ENCODE data around the gene MVD. TPM values are rescaled to one million over a fixed set of nuclear protein-coding genes. Genes with fewer than 3 reads are reported as not detected.

Gene MVD
- total and polyA plus RNA-seq, 3 experiments from 2014 or later, result 25.6 to 59.7 (median 58.0) TPM

DNA sequence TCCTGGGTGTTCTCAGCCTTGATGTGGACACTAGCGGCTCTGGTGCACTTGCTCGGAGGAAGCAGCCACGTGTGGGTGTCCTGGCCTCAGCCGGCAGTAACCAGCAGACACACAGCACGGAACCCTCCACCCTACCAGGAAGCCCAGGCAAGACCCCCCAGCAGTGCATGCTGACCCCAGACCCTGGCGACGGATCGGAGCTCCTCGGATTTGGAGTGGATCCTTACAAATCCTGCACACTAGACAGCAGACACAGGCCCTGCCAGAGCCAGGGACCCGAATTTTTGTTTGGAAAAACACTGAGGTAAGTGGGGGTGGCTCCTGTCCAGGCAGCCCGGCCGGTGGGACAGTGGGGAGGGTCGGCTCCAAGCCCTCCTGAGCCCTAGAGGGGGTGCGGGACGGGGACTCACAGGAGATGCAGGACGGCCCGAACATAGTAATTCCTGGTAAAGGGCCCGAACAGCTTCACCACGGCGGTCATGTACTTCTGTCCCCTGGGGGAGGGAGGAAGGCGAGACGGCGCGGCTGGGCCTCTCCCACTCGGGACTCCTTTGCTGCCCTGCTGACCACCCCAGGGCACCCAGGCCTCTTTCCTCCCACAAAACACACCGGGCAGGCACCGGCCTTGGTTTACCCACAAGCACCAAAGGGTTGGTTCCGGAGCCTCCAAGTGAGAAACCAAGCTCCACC lies 16.4 kb downstream of the MVD start:
- Mint-ChIP-seq H3K36me3 (peaks cover 0 to 63% (median 4%) of the 10 kb centered on the region in 3 donors), H3K9me3 (no peaks in the 10 kb centered on the region), H3K4me1 (peaks cover 24 to 52% (median 24%) of the 10 kb centered on the region in 3 donors), H3K4me3 (peak overlapping the region in 1 of 7 donors; percentile 16), H3K27me3 (peaks cover 0 to 2% of the 10 kb centered on the region in 2 donors), H3K27ac (peak overlapping the region in 3 of 8 donors; percentile 42 to 92 (median 87))
- peaks cover 5% of the 10 kb centered on the region for H3K36me3 ChIP-seq (ENCODE audit: insufficient read depth, low read length)
- no peaks in the 10 kb centered on the region for H3K9me3 ChIP-seq (ENCODE audit: low read length)
- peaks cover 18% of the 10 kb centered on the region for H3K4me1 ChIP-seq (ENCODE audit: insufficient read depth, low read length)
- POLR2A ChIA-PET, result no interaction called here
- DNase-seq, result no peak
- no peak overlapping the region for H3K4me3 ChIP-seq (ENCODE audit: low read length)
- CTCF ChIA-PET, result interaction anchor here (2.7 kb wide), 1 partner anchor 14 kb away, joined by 5 read pairs; no protein-coding TSS in a partner anchor
- no peak overlapping the region for H3K27ac ChIP-seq (ENCODE audit: low read depth, low read length)
- H3K27me3 ChIP-seq (ENCODE audit: insufficient read depth, low read length, poor library complexity, severe bottlenecking), result no peaks in the 10 kb centered on the region

DNA sequence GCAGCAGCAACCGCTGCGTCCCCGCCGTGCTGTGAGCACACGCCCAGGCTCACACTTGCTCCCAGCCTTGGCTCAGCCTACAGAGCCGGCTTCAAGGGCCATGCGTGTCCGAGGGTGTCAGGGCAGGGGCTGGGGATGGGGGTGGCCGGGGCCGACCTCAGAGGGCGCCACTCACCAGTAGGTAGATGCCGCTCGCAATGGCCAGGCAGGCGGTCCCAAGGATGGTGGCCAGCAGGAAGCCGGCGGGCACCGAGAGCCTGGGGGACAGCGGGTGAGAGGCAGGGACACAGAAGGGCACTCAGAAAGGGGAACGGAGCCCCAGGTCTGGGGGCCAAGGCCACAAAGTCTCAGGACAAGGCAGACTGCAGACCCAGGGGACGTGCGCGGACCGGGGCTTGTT lies 16.9 kb downstream of the MVD start:
- Mint-ChIP-seq H3K4me1 (peaks cover 19 to 51% (median 20%) of the 10 kb centered on the region in 3 donors), H3K9me3 (no peaks in the 10 kb centered on the region), H3K27ac (peak overlapping the region in 1 of 8 donors; percentile 42), H3K36me3 (peaks cover 0 to 60% (median 4%) of the 10 kb centered on the region in 3 donors), H3K27me3 (peaks cover 0 to 2% of the 10 kb centered on the region in 2 donors), H3K4me3 (peak overlapping the region in 1 of 7 donors; percentile 16)
- Histone ChIP-seq H3K27ac (ENCODE audit: low read depth, low read length) (no peak overlapping the region), H3K9me3 (ENCODE audit: low read length) (no peaks in the 10 kb centered on the region), H3K4me3 (ENCODE audit: low read length) (no peak overlapping the region), H3K36me3 (ENCODE audit: insufficient read depth, low read length) (peaks cover 5% of the 10 kb centered on the region), H3K27me3 (ENCODE audit: insufficient read depth, low read length, poor library complexity, severe bottlenecking) (no peaks in the 10 kb centered on the region), H3K4me1 (ENCODE audit: insufficient read depth, low read length) (peaks cover 13% of the 10 kb centered on the region)
- ChIA-PET CTCF (interaction anchor here (2.7 kb wide), 1 partner anchor 13 kb away, joined by 5 read pairs; no protein-coding TSS in a partner anchor), POLR2A (no interaction called here)
- no peak for DNase-seq

DNA sequence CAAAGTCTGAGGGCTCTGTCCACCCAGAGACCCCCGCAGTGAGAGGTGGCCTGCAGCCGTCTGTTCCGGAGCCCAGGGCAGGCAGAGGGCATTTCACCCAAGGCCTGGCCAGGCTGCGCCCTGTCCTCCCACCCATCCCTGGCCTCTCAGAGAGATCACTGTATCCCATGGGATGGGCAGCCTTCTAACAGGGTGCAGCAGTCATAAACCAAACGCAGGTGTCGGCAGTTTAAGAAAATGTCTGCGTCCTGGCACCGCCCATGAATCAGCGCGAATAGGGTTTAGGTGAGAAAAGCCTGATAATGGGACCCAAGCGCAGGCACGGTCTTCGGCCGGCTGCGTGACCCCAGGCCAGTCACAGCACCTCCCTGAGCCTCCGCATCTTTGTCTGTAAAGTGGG lies 17.4 kb downstream of the MVD start:
- Mint-ChIP-seq H3K36me3 (peaks cover 0 to 58% (median 4%) of the 10 kb centered on the region in 3 donors), H3K27me3 (peaks cover 0 to 4% of the 10 kb centered on the region in 2 donors), H3K27ac (peak overlapping the region in 3 of 8 donors; percentile 61 to 85 (median 69)), H3K9me3 (no peaks in the 10 kb centered on the region), H3K4me1 (peaks cover 20 to 53% (median 21%) of the 10 kb centered on the region in 3 donors), H3K4me3 (peak overlapping the region in 2 of 7 donors; percentile 13 to 72)
- Histone ChIP-seq H3K27ac (ENCODE audit: low read depth, low read length) (no peak overlapping the region), H3K36me3 (ENCODE audit: insufficient read depth, low read length) (peaks cover 5% of the 10 kb centered on the region), H3K27me3 (ENCODE audit: insufficient read depth, low read length, poor library complexity, severe bottlenecking) (no peaks in the 10 kb centered on the region), H3K4me1 (ENCODE audit: insufficient read depth, low read length) (peaks cover 13% of the 10 kb centered on the region), H3K4me3 (ENCODE audit: low read length) (no peak overlapping the region), H3K9me3 (ENCODE audit: low read length) (no peaks in the 10 kb centered on the region)
- DNase-seq, result no peak
- CTCF ChIA-PET, result no interaction called here
- POLR2A ChIA-PET, result no interaction called here

DNA sequence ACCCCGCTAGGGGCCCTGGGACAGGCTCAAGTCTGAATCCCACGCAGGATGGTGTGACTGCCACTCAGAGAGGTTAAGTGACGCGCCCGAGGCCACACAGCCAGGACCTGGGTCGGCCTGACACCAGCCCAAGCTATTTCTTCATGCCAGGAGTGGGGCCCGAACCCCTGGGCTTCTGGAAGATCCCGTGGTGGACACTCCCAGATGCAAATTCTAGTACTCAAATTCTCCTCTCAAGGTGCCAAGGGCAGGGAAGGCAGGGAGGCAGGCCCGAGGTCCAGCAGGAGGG lies 19.3 kb downstream of the MVD start:
- H3K4me3 Mint-ChIP-seq, result peak overlapping the region in 1 of 7 donors; percentile 72
- Histone ChIP-seq H3K9me3 (ENCODE audit: low read length) (no peaks in the 10 kb centered on the region), H3K36me3 (ENCODE audit: insufficient read depth, low read length) (no peaks in the 10 kb centered on the region), H3K4me3 (ENCODE audit: low read length) (no peak overlapping the region), H3K27ac (ENCODE audit: low read depth, low read length) (no peak overlapping the region), H3K4me1 (ENCODE audit: insufficient read depth, low read length) (peaks cover 17% of the 10 kb centered on the region), H3K27me3 (ENCODE audit: insufficient read depth, low read length, poor library complexity, severe bottlenecking) (no peaks in the 10 kb centered on the region)
- no peaks in the 10 kb centered on the region for H3K9me3 Mint-ChIP-seq
- H3K4me1 Mint-ChIP-seq, result peaks cover 19 to 58% (median 23%) of the 10 kb centered on the region in 3 donors
- peaks cover 0 to 48% (median 4%) of the 10 kb centered on the region in 3 donors for H3K36me3 Mint-ChIP-seq
- no peak for DNase-seq
- ChIA-PET CTCF (no interaction called here), POLR2A (no interaction called here)
- H3K27me3 Mint-ChIP-seq, result peaks cover 0 to 7% of the 10 kb centered on the region in 2 donors
- H3K27ac Mint-ChIP-seq, result peak overlapping the region in 1 of 8 donors; percentile 83

DNA sequence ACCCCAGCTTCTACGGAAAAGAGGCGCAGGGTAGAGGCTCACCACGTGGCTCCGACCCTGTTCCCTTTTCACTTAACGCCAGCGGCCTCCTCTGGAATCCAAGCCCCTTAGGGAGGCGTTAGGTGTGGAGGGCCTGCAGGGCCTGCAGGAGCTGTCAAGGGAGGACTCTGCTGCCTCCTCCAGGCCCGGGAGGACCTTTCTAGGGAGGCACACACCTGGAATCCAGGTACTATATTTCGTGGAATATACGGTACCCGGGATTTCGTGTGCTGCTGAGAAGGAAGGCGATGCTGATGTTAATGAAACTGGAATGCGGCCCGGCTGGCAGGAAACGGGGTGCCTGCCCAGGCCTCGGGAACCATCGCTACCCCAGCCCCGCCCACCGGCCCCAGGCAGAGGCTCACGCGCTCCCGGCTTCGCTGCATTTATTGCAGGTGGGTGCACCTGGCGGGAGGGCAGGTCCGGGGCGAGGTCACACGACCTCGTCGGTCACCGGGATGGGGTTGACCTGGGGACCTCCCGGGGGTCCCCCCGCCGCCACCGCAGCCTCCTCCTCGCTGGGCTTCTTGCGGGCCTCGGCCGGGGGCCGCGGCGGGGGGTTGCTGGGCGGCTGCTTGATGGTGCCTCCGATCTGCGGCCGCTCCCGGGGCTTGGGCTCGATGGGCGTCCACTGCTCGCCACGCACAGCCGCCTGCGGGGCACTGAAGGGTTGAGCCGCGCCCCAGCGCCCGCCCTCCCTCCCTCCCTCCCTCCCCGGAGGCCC lies 19.8 kb downstream of the MVD start:
- H3K9me3 Mint-ChIP-seq, result no peaks in the 10 kb centered on the region
- H3K4me3 ChIP-seq (ENCODE audit: low read length), result no peak overlapping the region
- no peak overlapping the region for H3K27ac ChIP-seq (ENCODE audit: low read depth, low read length)
- peaks cover 0 to 7% of the 10 kb centered on the region in 2 donors for H3K27me3 Mint-ChIP-seq
- POLR2A ChIA-PET, result interaction anchor here (1.2 kb wide), 1 partner anchor 23 kb away, joined by 5 read pairs; no protein-coding TSS in a partner anchor
- no peak for DNase-seq
- CTCF ChIA-PET, result no interaction called here
- H3K4me1 Mint-ChIP-seq, result peaks cover 25 to 59% (median 26%) of the 10 kb centered on the region in 3 donors
- no peaks in the 10 kb centered on the region for H3K9me3 ChIP-seq (ENCODE audit: low read length)
- H3K27ac Mint-ChIP-seq, result no peak overlapping the region
- no peaks in the 10 kb centered on the region for H3K27me3 ChIP-seq (ENCODE audit: insufficient read depth, low read length, poor library complexity, severe bottlenecking)
- no peaks in the 10 kb centered on the region for H3K36me3 ChIP-seq (ENCODE audit: insufficient read depth, low read length)
- H3K36me3 Mint-ChIP-seq, result peaks cover 0 to 45% (median 4%) of the 10 kb centered on the region in 3 donors
- no peak overlapping the region for H3K4me3 Mint-ChIP-seq
- H3K4me1 ChIP-seq (ENCODE audit: insufficient read depth, low read length), result peaks cover 22% of the 10 kb centered on the region

DNA sequence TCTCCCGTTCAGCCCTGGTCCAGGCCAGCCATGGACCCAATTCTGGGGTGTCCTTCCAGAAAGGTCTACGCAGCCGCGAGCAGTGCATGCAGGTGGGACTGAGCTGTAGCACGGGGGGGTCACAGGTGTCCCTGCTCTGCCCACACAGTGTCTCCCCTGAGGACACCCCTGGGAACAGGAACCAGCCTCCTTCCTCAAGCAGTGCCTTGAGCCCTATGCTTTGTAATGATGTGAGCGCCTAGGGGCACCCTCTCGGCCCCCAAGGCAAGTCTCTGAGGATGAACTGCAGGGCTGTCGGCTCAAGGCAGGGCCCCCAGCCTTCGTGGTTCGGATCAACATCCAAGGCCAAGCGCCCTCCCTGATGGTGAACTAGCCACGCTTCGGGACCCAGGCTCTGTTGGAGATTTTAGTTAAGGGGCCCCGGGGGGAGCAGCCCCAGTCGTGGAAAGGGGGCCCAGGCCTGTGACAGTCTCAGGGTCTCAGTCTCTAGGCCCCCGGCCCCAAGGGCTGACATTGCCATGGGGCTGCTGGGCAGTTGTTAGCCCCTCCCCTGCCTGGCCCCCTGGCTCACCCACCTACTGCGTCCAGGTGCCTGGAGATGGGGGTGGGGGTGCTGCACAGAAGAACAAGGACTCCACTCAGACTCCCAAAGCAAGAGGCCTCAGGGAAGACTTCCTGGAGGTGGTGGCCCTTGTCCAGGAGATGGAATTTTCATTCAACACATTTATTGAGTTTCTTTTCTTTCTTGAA lies 22.2 kb downstream of the MVD start:
- Mint-ChIP-seq H3K9me3 (peaks cover 0 to 6% (median 3%) of the 10 kb centered on the region in 5 donors), H3K27me3 (peaks cover 0 to 7% of the 10 kb centered on the region in 2 donors), H3K4me1 (peaks cover 42 to 69% (median 44%) of the 10 kb centered on the region in 3 donors), H3K27ac (peak overlapping the region in 4 of 8 donors; percentile 49 to 83 (median 78)), H3K36me3 (peaks cover 0 to 33% (median 4%) of the 10 kb centered on the region in 3 donors), H3K4me3 (peak overlapping the region in 3 of 7 donors; percentile 44 to 69 (median 50))
- Histone ChIP-seq H3K36me3 (ENCODE audit: insufficient read depth, low read length) (no peaks in the 10 kb centered on the region), H3K4me3 (ENCODE audit: low read length) (no peak overlapping the region), H3K4me1 (ENCODE audit: insufficient read depth, low read length) (peaks cover 35% of the 10 kb centered on the region), H3K27me3 (ENCODE audit: insufficient read depth, low read length, poor library complexity, severe bottlenecking) (no peaks in the 10 kb centered on the region), H3K27ac (ENCODE audit: low read depth, low read length) (no peak overlapping the region), H3K9me3 (ENCODE audit: low read length) (no peaks in the 10 kb centered on the region)
- ChIA-PET POLR2A (interaction anchor here (0.5 to 2.0 kb wide), 7 partner anchors 9 to 71 kb away, joined by 3 to 8 read pairs (median 5); no protein-coding TSS in a partner anchor), CTCF (interaction anchor here (1.4 kb wide), 2 partner anchors 9 to 44 kb away, joined by 3 to 4 read pairs; no protein-coding TSS in a partner anchor)
- no peak for DNase-seq

DNA sequence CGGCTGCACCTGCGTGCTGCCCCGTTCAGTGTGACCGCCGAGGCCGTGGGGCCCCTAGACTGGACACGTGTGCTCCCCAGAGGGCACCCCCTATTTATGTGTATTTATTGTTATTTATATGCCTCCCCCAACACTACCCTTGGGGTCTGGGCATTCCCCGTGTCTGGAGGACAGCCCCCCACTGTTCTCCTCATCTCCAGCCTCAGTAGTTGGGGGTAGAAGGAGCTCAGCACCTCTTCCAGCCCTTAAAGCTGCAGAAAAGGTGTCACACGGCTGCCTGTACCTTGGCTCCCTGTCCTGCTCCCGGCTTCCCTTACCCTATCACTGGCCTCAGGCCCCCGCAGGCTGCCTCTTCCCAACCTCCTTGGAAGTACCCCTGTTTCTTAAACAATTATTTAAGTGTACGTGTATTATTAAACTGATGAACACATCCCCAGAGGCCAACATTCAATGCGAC lies 22.8 kb downstream of the MVD start:
- Mint-ChIP-seq H3K36me3 (peaks cover 0 to 27% (median 4%) of the 10 kb centered on the region in 3 donors), H3K27me3 (peaks cover 0 to 7% of the 10 kb centered on the region in 2 donors), H3K4me1 (peaks cover 42 to 70% (median 42%) of the 10 kb centered on the region in 3 donors), H3K4me3 (peak overlapping the region in 4 of 7 donors; percentile 44 to 69 (median 52)), H3K9me3 (peaks cover 0 to 6% (median 3%) of the 10 kb centered on the region in 5 donors), H3K27ac (peak overlapping the region in 5 of 8 donors; percentile 8 to 83 (median 77))
- H3K27ac ChIP-seq (ENCODE audit: low read depth, low read length), result no peak overlapping the region
- no peaks in the 10 kb centered on the region for H3K27me3 ChIP-seq (ENCODE audit: insufficient read depth, low read length, poor library complexity, severe bottlenecking)
- H3K36me3 ChIP-seq (ENCODE audit: insufficient read depth, low read length), result no peaks in the 10 kb centered on the region
- ChIA-PET CTCF (interaction anchor here (1.4 kb wide), 2 partner anchors 9 to 45 kb away, joined by 3 to 4 read pairs; no protein-coding TSS in a partner anchor), POLR2A (interaction anchor here (0.6 to 2.0 kb wide), 5 partner anchors 9 to 70 kb away, joined by 3 to 6 read pairs (median 3); no protein-coding TSS in a partner anchor)
- H3K4me1 ChIP-seq (ENCODE audit: insufficient read depth, low read length), result peaks cover 41% of the 10 kb centered on the region
- no peaks in the 10 kb centered on the region for H3K9me3 ChIP-seq (ENCODE audit: low read length)
- no peak overlapping the region for H3K4me3 ChIP-seq (ENCODE audit: low read length)
- no peak for DNase-seq
